ENCODE measurements around the gene ALDH1A1.

- no peak for TF ChIP-seq CTCF (conservative IDR thresholded peaks at IDR 0.05)
- TF ChIP-seq EZH2 (IDR thresholded peaks at IDR 0.05; ENCODE audit: low read depth): no peak
These were observed 45.5 kb upstream of the ALDH1A1 start for GRCh38 chr9:72998363-72998762.

Measured in PC-9 (cell line).